Sigmoid colon (tissue), 4 donors: ENCODE data around the gene C1QTNF8.

Experiments
- CTCF ChIP-seq, 4 experiments: fragments of 450-650 bp in 3 of 4; fragments of 200-600 bp in 1 of 4; IDR thresholded peaks; one replicate each; pipeline ENCODE4 v1.5.1; 2016 to 2019; ENCODE audit warnings: antibody characterized with exemption in 4 of 4, mild to moderate bottlenecking in 3 of 4, moderate library complexity in 2 of 4
- POLR2AphosphoS5 ChIP-seq, 4 donors: sonication (generic); formaldehyde crosslinking; IDR thresholded peaks; one replicate each; pipeline ENCODE4 v1.6.1; 2017; ENCODE audit warnings: antibody characterized with exemption in 4 of 4

GRCh38 chr16:1056196-1056595 lies 39.8 kb downstream of the C1QTNF8 start:
- no peak for TF ChIP-seq POLR2AphosphoS5 (IDR thresholded peaks at IDR 0.05)
- no peak for TF ChIP-seq CTCF (IDR thresholded peaks at IDR 0.05)
